ENCODE measurements around the gene SLX4.

SLX4 gene

DNA sequence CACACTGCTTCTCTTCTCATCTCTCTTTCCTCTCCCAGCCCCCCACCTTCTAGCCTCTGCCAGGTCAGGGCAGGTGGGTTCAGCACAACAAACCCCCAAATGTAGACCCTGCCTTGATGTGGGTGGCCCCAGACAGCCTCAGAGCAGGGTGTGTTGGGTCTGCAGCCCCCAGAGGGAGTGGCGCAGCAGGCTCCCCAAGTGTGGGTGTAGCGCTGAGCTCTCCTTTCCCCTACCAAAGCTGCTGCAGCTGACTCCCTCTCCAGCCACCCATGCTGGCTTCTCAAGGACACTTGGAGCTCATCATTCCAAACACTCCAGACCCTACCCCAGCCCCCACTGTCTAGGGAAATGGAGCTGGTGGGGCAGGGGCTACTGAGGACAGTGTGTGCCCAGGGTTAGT is 61.5 kb downstream of the SLX4 start:
- no peak for DNase-seq (ENCODE audit: low read depth)

GRCh38 chr16:3548859-3549258 is 62.5 kb downstream of the SLX4 start:
- DNase-seq (ENCODE audit: low read depth), result no peak

DNA sequence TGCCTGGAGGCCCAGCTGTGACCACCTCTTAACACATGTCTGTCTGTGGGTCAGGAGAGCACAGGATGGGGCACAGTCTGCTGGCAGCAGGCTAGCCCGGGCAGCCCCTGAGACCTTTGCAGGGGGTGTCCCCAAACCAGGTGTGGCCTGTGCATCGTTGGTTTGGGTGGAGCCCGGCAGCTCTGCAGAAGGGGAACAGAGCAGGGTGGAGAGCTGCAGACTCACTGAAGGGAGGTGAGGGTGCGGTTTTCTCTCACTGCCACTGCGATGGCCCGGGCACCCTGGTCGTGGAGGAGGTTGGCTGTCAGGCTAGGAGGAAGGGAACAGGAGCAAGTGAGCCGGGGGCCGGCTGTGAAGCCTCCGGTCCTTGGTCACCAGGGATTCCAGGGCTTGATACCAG is 63.0 kb downstream of the SLX4 start:
- DNase-seq (ENCODE audit: low read depth), result no peak

- DNase-seq (ENCODE audit: low read depth), result no peak
These were observed 64.3 kb downstream of the SLX4 start for GRCh38 chr16:3546986-3547682.

DNA sequence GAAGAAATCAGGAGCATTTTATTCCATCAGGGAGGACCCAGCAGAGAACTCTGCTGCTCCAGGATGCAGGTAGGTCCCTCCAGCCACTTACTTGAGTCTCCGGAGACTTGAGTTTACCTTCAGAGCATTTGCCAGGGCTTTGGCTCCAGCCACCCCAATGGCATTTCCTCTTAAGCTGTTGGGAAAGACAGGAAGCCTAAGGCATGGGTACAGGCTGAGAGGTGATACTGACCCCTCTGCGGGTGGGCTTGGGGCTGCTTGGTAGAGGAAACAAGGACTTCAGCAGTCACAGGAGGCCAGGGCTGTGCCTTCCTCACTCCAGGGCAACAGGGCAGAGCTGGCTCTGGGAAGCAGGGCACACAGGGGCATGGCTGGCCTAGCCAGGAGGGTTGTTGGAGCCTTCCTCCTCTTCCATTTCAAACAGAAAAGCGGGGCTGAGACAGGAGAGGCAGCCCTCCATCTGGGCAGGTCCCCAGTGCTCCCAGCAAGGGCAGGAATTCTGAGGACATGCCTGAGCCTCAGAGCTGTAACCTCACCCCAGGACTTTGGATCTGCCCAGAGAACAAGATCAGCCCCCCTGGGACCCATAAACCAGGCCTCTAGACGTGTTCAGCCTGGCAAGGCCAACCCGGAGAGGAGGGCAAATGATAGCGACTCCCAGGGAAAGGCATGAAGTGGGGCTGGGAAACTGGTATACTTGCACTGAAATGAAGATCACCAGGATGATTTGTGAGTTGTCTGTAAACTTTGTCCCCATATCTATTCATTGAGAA is 68.6 kb downstream of the SLX4 start:
- DNase-seq (ENCODE audit: low read depth), result no peak

DNA sequence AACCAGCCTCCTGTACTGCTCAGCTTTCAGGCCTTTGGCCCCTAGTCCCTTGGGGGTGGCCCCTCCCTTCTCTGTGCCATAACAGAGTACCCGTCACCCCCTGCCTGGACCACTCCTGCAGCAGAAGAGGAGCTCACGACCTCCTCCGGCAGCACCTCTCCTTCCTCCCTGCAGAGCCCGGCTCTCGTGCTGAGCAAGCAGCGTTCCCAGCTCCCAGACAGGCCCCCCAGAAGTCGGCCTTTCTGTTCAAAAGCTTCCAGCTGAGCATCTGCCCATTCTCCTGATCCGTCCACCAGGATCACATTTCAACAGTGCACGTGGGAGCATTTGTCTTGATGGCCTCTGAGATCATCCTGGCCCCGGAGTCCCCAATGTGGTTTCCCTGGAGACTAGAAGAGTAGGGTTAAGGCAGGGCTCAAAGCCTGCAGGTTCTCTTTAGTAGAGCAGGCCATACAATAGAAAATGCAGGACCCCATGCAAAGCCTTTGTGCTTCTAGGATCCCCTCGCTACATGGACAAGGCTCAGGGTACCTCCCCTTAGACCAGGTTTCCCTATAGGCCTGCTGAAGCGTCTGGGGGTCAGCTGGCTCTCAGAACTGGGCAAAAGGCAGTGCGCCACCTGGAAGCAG is 69.8 kb downstream of the SLX4 start:
- DNase-seq (ENCODE audit: low read depth), result no peak

GRCh38 chr16:3538222-3538621 is 73.2 kb downstream of the SLX4 start:
- DNase-seq (ENCODE audit: low read depth), result no peak

- DNase-seq (ENCODE audit: low read depth), result no peak
These were observed 74.6 kb downstream of the SLX4 start for GRCh38 chr16:3536851-3537250.

DNA sequence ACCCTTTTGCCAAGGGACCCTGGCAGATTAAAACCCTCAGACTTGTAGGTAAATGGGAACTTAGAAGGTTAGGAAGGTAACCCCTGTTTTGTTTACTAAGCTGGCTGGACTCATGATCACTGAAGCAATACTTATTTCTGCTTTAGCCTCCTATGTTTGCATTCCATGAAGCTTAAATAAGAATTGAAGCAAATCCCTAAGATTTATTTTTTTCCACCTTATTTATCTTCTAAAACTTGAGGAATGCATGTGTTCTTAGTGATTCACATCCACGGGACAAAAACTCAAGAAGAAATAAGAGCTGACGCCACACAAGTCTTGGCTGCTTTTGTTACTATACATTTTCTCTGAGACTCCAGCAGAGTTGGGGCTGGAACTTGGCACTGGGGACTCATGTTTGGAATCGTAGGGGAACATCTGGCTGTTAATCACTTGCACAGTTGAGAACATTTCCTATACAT is 75.1 kb downstream of the SLX4 start:
- DNase-seq (ENCODE audit: low read depth), result no peak

DNA sequence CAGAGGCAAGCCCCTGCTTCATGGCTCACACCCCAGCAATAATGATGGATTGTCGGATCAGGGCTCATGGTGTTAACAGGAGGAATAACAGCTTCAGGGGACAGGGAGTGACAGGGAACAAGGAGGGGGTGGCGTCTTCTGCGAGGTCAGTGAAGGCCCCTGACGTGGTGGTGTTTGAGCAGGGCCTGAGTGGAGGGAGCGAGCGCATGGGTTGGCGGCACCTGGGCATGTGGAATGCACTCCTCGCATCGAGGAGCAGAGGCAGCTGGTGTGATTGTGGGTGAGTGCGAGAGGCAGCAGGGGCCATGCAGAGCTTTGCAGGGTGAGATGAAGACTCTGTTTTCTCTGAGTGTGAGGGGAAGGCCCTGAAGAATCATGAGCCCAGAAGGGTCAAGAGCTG is 77.3 kb downstream of the SLX4 start:
- no peak for DNase-seq (ENCODE audit: low read depth)

DNA sequence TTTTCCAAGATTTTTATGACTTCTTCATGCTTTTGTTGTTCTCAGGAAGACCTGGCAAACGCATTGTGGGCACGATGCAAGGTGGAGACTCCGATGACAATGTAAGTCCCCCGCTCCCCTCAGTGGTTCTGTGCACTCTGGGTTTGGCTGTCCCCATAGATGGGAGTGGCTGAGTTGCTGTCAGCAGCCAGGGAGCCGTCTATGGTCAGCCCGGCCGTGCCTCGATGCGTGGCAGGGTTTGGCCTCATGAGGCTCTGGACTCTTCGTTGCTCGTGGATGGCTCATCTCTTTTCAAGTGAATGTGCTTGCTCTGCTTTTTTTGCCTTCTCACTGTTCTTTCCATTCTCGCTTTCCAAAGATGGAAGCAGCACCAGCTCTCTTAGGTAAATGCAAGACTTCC is 78.7 kb downstream of the SLX4 start:
- DNase-seq (ENCODE audit: low read depth), result no peak
